ENCODE results near the gene HEY2.
"Not testable (repeated sequence)": the region's sequence is repeated elsewhere in the genome, so short reads cannot be mapped to it uniquely, and the experiment has no call there.

The HEY2 gene

DNA sequence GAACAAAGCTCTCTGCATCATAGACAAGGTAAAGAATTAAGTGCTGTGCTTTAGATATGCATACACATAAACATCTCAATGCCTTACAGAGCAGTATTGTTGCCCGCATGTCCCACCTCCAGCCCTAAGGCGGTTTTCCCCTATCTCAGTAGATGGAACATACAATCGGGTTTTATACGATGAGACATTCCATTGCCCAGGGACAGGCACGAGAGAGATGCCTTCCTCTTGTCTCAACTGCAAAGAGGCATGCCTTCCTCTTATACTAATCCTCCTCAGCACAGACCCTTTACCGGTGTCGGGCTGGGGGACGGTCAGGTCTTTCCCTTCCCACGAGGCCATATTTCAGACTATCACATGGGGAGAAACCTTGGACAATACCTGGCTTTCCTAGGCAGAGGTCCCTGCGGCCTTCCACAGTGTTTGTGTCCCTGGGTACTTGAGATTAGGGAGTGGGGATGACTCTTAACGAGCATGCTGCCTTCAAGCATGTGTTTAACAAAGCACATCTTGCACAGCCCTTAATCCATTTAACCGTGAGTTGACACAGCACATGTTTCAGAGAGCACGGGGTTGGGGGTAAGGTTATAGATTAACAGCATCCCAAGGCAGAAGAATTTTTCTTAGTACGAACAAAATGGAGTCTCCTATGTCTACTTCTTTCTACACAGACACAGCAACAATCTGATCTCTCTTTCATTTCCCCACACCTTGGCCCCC lies 26.8 kb downstream of the HEY2 start:
- H3K4me1 Mint-ChIP-seq (ENCODE audit: low read depth); H3K9me3 Mint-ChIP-seq (ENCODE audit: low read depth); H3K36me3 Mint-ChIP-seq; H3K27ac Mint-ChIP-seq; H3K4me3 Mint-ChIP-seq; H3K27me3 Mint-ChIP-seq: not testable (repeated sequence)

DNA sequence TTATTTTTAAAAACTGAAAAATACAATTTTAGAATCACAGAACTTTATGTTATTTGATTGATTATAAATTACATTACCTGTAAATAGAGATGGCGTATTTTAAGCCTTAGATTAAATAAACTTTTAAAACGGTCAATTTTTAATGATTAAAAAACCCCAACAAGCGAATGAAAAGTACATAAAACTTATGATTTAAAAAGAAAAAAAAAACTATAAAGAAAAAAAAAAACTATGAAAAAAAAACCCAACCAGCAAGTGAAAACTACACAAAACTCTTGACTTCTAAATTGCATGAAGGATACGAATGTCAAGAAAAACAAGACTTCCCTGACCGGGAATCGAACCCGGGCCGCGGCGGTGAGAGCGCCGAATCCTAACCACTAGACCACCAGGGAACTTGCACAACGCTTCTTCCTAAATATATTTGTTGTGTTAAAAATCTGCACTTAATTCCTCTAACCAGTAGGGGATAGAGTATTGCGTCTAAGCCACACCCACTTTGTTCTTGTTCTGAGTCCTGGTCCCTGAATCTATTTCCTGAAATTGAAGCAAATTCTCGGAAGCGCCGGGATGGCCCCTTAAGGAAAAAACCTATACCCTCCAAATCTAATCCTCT lies 30.6 kb downstream of the HEY2 start:
- H3K4me3 Mint-ChIP-seq: no peak overlapping the region
- peaks cover 15% of the 10 kb centered on the region for H3K4me1 Mint-ChIP-seq (ENCODE audit: low read depth)
- H3K36me3 Mint-ChIP-seq: no peaks in the 10 kb centered on the region
- no peak overlapping the region for H3K27ac Mint-ChIP-seq
- H3K27me3 Mint-ChIP-seq: peaks cover under 1% of the 10 kb centered on the region
- H3K9me3 Mint-ChIP-seq (ENCODE audit: low read depth): no peaks in the 10 kb centered on the region

DNA sequence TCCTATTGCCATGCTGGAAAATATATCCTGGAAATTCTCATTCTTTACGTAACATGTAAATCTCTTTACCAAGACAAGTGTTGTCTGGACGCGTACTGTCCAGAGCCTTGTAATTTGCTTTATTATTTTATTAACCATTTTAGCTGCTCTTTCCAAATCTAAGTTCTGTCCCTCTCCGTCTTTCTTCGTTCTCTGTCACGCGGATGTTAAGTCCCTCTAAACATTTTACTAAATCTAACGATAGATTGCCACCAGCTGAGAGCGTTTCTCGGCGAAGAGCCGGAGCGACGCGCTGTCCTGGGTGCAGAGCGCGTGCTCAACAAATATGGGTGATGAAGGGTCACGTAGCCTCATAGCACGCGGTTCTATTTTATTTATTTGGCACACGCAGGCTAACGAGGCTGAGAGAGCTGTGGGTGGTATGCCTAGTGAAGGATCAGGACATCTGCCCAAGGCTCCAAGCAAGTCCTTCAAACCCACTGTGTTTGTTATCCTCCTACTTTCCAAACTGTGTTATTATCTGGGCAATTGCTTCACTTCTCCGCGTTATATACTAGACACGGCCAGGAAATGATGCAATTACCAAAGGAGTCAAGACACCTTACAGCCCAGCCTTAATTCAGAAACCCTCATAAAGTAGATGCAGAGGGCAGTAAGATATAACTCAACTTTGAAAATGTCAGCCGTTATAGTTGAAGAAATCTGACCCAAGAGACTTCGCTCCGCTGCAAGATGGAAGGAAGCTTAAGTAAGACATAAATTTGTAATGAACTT lies 31.3 kb downstream of the HEY2 start:
- Mint-ChIP-seq H3K4me1 (ENCODE audit: low read depth) (peaks cover 15% of the 10 kb centered on the region), H3K4me3 (no peak overlapping the region), H3K9me3 (ENCODE audit: low read depth) (no peaks in the 10 kb centered on the region)

DNA sequence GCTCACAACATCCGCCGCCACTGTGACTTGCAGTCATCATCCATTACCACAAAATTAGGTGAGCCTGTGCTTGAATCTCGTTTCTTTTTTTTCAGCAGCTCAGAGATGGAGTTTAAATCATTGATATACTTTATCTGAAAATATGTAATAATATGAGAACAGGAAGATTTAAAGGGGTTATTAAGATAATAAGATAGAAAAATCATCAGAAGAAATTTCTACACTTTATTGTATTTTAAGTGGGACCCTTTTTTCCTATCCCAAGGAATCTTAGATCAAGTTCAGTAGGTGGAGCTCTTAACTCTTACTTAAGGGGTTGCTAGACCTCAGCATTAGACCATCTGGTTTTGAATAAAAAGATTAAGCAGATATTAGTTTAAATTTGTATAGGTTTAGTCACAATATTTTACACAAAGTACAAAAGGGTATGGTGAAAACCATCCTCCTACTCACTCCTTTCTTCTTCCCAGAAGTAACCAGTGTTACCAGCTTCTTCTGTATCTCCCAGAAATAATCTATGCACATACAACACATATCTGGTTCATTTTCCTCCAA lies 32.0 kb downstream of the HEY2 start:
- Mint-ChIP-seq H3K9me3 (ENCODE audit: low read depth) (no peaks in the 10 kb centered on the region), H3K36me3 (peaks cover 5% of the 10 kb centered on the region), H3K27me3 (no peaks in the 10 kb centered on the region), H3K4me1 (ENCODE audit: low read depth) (peaks cover 15% of the 10 kb centered on the region), H3K4me3 (no peak overlapping the region), H3K27ac (no peak overlapping the region)

More for the DNA sequence above, 31.3 kb downstream of the HEY2 start:
- H3K27me3 Mint-ChIP-seq: no peaks in the 10 kb centered on the region
- H3K27ac Mint-ChIP-seq: no peak overlapping the region
- H3K36me3 Mint-ChIP-seq: peaks cover under 1% of the 10 kb centered on the region

DNA sequence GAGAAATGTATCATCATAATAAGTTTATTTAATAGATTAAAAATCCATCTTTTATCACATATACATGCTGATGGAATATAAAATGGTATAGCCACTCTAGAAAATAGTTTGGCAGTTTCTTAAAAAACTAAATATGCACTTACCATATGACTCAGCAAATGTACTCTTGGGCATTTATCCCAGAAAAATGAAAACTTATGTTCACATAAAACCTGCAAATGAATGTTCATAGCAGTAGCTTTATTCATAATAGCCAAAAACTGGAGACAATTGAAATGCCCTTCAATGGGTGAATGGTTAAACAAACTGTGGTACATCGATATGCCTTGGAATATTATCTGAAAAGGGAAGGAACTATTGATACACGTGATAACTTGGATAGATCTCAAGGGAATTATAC lies 34.9 kb downstream of the HEY2 start:
- Mint-ChIP-seq H3K9me3 (ENCODE audit: low read depth) (no peaks in the 10 kb centered on the region), H3K36me3 (peaks cover 5% of the 10 kb centered on the region), H3K4me1 (ENCODE audit: low read depth) (peaks cover 23% of the 10 kb centered on the region), H3K27me3 (no peaks in the 10 kb centered on the region), H3K4me3 (no peak overlapping the region), H3K27ac (no peak overlapping the region)

DNA sequence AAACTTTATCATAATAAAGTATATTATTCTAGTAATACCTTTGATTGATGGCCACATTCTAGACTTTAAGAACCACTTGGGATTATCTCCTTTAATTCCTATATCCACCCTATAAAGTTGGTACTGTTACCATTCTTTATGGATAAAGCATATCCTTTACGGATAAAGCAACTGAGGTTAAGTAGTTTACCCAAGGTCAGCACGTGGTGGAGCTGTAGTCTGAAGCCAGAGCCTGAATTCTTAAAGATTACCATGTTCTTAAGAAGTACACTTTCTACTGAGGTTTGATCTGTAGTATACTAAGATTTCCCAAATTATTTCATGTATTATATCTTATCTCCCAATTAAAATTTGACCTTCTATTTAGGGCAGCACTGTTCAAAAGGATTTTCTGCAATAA lies 38.4 kb downstream of the HEY2 start:
- Mint-ChIP-seq H3K27ac (peak overlapping the region; percentile 54), H3K27me3 (no peaks in the 10 kb centered on the region), H3K9me3 (ENCODE audit: low read depth) (no peaks in the 10 kb centered on the region), H3K4me3 (no peak overlapping the region), H3K4me1 (ENCODE audit: low read depth) (peaks cover 40% of the 10 kb centered on the region), H3K36me3 (peaks cover 5% of the 10 kb centered on the region)

DNA sequence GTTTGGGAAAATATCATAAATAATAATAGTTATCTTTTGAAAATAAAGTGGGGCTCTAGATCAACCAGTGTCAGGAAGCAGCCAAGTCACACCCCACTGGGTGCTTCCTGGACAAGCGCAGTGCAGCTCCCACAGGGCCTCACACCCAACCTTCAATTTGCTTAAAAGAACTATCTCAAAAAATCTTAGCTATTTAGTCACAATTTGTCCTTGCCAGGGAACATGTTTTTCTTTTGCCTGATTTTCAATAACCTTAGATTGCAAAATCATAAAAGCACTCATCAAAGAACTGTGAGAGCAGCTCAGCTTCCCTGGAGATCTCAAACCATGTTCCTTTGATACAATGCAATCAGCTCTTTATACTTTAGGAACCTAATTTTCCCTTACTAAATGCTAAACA lies 39.7 kb downstream of the HEY2 start:
- Mint-ChIP-seq H3K4me3 (peak overlapping the region; percentile 90), H3K27ac (peak overlapping the region; percentile 98), H3K4me1 (ENCODE audit: low read depth) (peaks cover 47% of the 10 kb centered on the region), H3K9me3 (ENCODE audit: low read depth) (no peaks in the 10 kb centered on the region), H3K27me3 (no peaks in the 10 kb centered on the region), H3K36me3 (peaks cover 5% of the 10 kb centered on the region)

DNA sequence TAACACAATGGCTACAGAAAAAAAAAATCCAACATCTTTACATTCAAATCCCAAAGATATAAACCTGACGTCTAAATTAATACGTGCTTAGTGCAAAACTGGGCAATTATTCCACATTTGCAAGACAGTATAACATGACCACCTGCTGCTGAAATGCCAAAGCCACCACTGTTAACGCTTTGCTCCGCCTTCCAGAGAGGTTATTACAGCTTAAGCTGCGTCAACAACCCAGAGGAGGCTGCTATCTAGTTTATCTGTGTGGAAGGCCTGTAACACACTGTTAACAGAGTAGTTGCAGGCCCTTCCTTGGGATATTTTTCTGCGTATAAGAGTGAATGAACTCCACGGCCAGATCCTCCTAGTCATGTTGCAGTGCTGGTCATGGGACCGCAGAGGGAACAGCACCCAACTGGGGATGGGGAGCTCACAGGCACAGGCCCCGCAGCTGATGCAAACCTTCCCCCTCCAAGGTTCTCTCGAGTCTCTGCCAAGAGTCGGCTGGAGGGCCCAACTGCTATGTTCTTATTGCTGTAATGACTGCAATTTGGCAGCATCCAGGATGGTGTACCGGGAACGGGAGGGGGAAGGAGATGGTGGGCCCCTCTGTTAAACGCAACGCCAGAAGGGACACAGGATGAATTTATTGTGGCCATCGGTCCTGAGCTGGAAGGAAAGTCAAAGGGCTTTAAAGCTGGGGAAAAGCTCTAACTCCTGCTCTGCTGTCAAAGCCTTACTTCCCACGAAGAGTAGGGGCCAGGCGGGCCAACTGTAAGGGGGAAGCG lies 40.3 kb downstream of the HEY2 start:
- H3K27ac Mint-ChIP-seq: peak overlapping the region; percentile 98
- H3K36me3 Mint-ChIP-seq: peaks cover 5% of the 10 kb centered on the region
- no peaks in the 10 kb centered on the region for H3K27me3 Mint-ChIP-seq
- H3K9me3 Mint-ChIP-seq (ENCODE audit: low read depth): no peaks in the 10 kb centered on the region
- H3K4me3 Mint-ChIP-seq: peak overlapping the region; percentile 90
- peaks cover 49% of the 10 kb centered on the region for H3K4me1 Mint-ChIP-seq (ENCODE audit: low read depth)

DNA sequence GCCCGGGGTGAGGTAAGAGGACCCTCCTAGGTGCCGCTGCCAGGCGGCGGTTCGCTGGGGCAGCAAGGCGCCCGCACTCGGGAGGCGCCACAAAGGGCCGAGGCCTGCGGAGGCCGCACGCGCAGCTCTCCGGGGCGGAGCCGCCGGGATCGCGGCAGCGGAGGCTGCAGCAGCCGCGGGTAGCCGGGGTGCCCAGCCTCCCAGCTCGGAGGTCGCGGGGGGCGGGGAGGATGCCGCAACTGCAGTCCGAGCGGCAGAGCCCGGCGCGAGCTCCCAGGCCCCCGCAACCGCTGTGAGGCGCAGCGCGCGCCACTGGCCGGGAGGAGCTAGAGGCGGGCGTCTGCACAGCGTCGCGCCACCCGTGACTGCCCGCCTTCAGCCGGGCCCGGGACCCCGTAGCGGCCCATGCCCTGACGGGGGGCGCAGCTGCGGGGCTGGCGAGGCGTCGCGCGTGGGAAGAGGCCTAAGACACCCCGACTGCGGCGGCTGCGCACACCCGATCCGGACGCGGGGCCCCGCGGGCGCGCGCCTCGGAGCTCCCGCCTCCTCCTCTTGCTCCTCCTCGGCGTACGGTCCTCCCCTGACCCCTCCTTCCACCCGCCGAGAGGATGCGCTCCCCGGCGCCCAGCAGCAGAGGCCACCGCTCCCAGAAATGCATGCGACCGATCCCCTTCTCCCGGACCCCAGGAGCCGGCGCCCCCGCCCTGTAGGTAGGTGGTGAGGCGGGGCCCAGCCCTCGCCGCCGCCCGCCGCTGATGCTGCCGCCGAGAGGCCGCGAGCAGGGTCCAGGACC lies 41.1 kb downstream of the HEY2 start, which contains the start of gene NCOA7:
Gene NCOA7, plus strand, starts transcription at position 603 of the 793 bp plus-strand sequence. CDS start 24,395 bp downstream, outside the sequence.
- Mint-ChIP-seq H3K36me3 (peaks cover 5% of the 10 kb centered on the region), H3K27me3 (no peaks in the 10 kb centered on the region), H3K4me3 (peak within 1 kb of the TSS; percentile 90), H3K9me3 (ENCODE audit: low read depth) (no peaks in the 10 kb centered on the region), H3K27ac (peak within 1 kb of the TSS; percentile 98), H3K4me1 (ENCODE audit: low read depth) (peaks cover 53% of the 10 kb centered on the region)

DNA sequence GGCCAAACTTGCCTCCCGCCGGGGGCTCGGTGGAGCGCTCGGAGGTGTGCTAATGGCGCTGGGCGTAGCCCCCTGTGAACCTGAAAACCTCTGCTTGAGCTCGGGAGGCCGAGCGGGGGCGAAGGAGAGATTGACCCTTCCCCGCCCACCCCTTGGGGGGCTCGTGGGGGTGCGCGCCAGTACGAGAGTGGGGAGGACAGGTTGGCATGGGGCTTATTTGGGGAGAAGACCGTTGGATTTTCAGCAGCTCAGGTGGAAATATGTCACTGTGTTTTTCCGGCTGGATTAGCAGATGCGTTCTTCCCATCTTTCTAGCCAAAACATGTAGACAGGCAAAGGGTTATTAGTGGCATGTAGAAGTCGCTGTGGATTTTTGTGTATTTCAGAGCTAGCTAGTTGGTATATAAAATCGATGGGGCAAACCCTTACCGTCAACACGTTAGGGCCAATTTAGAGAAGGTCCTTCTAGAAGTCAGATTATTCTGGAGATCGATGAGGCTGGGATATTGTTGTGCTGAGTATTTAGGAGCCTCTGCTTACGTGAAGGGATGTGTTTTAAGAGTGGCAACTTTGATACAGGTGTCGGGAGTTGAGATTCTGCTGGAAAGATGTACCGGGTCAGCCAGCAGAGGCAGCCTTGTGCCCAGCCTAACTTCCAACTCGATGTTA lies 41.9 kb downstream of the HEY2 start:
- H3K4me3 Mint-ChIP-seq: peak overlapping the region; percentile 90
- H3K4me1 Mint-ChIP-seq (ENCODE audit: low read depth): peaks cover 56% of the 10 kb centered on the region
- no peaks in the 10 kb centered on the region for H3K9me3 Mint-ChIP-seq (ENCODE audit: low read depth)
- H3K27ac Mint-ChIP-seq: peak overlapping the region; percentile 89
- H3K27me3 Mint-ChIP-seq: no peaks in the 10 kb centered on the region
- no peaks in the 10 kb centered on the region for H3K36me3 Mint-ChIP-seq

DNA sequence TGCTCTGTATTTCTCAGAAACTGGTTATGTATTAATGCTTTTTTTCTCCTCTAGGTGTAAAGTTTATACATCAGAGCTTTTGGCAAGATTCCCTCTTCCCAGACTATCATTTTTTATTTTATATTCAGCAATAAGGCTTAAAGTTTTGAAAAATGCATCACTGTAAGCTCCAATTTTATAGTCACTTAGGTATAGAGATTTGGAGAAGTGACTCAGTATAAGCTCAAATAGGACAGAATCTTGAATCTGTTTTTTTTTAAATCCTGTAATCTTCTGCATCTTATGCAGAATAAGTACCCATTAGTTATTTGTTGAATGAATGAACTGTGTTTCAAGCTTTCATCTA lies 42.4 kb downstream of the HEY2 start:
- Mint-ChIP-seq H3K9me3 (ENCODE audit: low read depth) (no peaks in the 10 kb centered on the region), H3K27ac (peak overlapping the region; percentile 89), H3K4me1 (ENCODE audit: low read depth) (peaks cover 56% of the 10 kb centered on the region), H3K4me3 (peak overlapping the region; percentile 90), H3K36me3 (no peaks in the 10 kb centered on the region), H3K27me3 (no peaks in the 10 kb centered on the region)

DNA sequence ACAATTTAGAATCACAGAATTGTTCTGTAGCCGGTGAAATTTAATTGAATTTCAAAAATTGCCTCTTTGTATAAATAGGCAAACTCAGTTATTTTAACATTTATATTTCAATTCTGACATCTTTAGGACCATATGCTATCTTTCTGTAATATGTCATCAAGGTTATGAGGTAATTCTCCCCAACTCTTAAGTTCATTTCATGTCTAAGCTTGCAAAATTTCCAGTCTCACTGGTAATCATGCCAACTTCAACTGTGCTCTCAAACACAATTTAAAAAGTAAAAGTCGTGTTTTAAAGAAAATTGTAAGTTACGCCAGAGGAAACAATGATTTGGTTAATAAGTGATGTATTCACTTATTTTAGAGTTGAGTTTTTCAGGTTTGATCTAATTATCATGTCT lies 42.7 kb downstream of the HEY2 start:
- Mint-ChIP-seq H3K36me3 (no peaks in the 10 kb centered on the region), H3K27me3 (no peaks in the 10 kb centered on the region), H3K4me1 (ENCODE audit: low read depth) (peaks cover 56% of the 10 kb centered on the region), H3K9me3 (ENCODE audit: low read depth) (no peaks in the 10 kb centered on the region), H3K27ac (peak overlapping the region; percentile 89), H3K4me3 (peak overlapping the region; percentile 90)

DNA sequence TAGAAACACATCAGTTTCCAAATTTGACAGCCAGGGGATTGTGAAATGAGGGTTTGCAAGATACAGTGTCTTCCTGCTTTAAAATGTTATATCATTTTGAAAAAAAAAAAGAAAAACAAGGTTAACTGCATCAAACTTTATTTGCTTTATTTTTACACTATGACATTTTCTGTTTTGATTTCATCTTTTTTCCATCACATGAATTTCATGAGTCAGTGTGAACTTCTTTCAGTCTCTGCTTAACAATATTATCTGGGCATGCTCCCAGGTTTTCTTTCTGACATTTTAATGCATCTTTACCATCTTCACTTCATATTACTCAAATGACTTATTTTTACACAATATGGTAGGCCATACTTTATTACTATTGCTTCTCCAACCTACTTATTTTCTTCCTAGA lies 43.2 kb downstream of the HEY2 start:
- Mint-ChIP-seq H3K27ac (peak overlapping the region; percentile 89), H3K4me3 (peak overlapping the region; percentile 90)

More for the DNA sequence above, 43.2 kb downstream of the HEY2 start:
- H3K9me3 Mint-ChIP-seq (ENCODE audit: low read depth): no peaks in the 10 kb centered on the region
- no peaks in the 10 kb centered on the region for H3K27me3 Mint-ChIP-seq
- peaks cover 3% of the 10 kb centered on the region for H3K36me3 Mint-ChIP-seq
- peaks cover 60% of the 10 kb centered on the region for H3K4me1 Mint-ChIP-seq (ENCODE audit: low read depth)

Data from activated naive CD8-positive, alpha-beta T cell (primary cell).